PC-3 (cell line): ENCODE data around the gene SLC43A2.

ENCODE experiments used
- EZH2phosphoT487 ChIP-seq: fragments of 300-600 bp; sonication (generic); IDR thresholded peaks from 2 replicates; pipeline ENCODE4 v1.6.1; 2018; ENCODE audit warnings: mild to moderate bottlenecking, antibody characterized with exemption, low read length, borderline replicate concordance
- TF ChIP-seq, protein P1 (sequence below): fragments of 300-600 bp; sonication (generic); conservative IDR thresholded peaks from 2 replicates; pipeline ENCODE4 v1.5.1; 2017; ENCODE audit warnings: antibody characterized with exemption, low read depth, mild to moderate bottlenecking, low read length

DNA sequence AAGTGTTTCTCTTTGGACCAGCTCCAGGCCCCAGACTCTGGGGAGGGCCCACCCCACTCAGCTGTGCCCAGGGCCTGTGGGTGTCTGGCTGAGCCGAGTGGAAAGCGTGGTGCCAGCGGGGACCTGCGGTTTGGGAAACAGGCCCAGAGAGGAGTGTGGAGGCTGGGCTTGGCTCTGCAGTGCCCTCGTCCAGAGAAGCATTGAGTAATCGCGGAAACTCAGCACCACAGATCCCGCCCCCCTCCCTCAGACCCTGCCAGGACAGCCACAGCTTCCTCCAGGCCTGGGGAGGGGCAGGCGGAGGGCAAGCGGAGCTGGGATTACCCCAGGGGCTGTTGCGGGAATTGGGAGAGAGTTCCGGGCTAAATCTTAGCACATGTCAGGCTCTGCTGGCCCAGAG is 51.5 kb downstream of the SLC43A2 start:
- TF ChIP-seq, protein P1, sequence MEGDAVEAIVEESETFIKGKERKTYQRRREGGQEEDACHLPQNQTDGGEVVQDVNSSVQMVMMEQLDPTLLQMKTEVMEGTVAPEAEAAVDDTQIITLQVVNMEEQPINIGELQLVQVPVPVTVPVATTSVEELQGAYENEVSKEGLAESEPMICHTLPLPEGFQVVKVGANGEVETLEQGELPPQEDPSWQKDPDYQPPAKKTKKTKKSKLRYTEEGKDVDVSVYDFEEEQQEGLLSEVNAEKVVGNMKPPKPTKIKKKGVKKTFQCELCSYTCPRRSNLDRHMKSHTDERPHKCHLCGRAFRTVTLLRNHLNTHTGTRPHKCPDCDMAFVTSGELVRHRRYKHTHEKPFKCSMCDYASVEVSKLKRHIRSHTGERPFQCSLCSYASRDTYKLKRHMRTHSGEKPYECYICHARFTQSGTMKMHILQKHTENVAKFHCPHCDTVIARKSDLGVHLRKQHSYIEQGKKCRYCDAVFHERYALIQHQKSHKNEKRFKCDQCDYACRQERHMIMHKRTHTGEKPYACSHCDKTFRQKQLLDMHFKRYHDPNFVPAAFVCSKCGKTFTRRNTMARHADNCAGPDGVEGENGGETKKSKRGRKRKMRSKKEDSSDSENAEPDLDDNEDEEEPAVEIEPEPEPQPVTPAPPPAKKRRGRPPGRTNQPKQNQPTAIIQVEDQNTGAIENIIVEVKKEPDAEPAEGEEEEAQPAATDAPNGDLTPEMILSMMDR: no peak
- no peak for TF ChIP-seq EZH2phosphoT487
